HG03457 (cell line): ENCODE data around the gene CPA4.

ENCODE experiments used
- ATAC-seq: cut with Tn5 transposase; IDR thresholded peaks from one replicate; pipeline ENCODE4 v1.9.1; 2021; ENCODE audit warnings: moderate number of reproducible peaks; ENCODE audit not compliant: unreplicated experiment

CPA4 gene

GRCh38 chr7:130344271-130344866 lies 51.4 kb downstream of the CPA4 start, which contains the start of gene CPA5:
Gene CPA5, plus strand, starts transcription at chr7:130344816. Its CDS starts 1,670 bp downstream, at chr7:130346486.
- ATAC-seq: no peak

GRCh38 chr7:130345136-130345535 lies 52.2 kb downstream of the CPA4 start:
- ATAC-seq: no peak

- ATAC-seq: no peak
Measured at GRCh38 chr7:130345725-130346124, 52.8 kb downstream of the CPA4 start.

- no peak for ATAC-seq
Measured at GRCh38 chr7:130346177-130346905, 53.4 kb downstream of the CPA4 start.

GRCh38 chr7:130346941-130347340 lies 54.0 kb downstream of the CPA4 start:
- no peak for ATAC-seq

- no peak for ATAC-seq
Measured at GRCh38 chr7:130349911-130350782, 57.2 kb downstream of the CPA4 start.

- ATAC-seq: no peak
Measured at GRCh38 chr7:130350945-130351790, 58.2 kb downstream of the CPA4 start.

- no peak for ATAC-seq
Measured at GRCh38 chr7:130351791-130352090, 58.8 kb downstream of the CPA4 start.

- no peak for ATAC-seq
Measured at GRCh38 chr7:130352194-130353074, 59.5 kb downstream of the CPA4 start.

- no peak for ATAC-seq
Measured at GRCh38 chr7:130353196-130353595, 60.2 kb downstream of the CPA4 start.

- ATAC-seq: no peak
Measured at GRCh38 chr7:130356121-130356875, 63.3 kb downstream of the CPA4 start.

GRCh38 chr7:130356876-130357611 lies 64.1 kb downstream of the CPA4 start:
- no peak for ATAC-seq

GRCh38 chr7:130358471-130358870 lies 65.5 kb downstream of the CPA4 start:
- no peak for ATAC-seq

- ATAC-seq: no peak
Measured at GRCh38 chr7:130359276-130359857, 66.4 kb downstream of the CPA4 start.

GRCh38 chr7:130360518-130360917 lies 67.6 kb downstream of the CPA4 start:
- ATAC-seq: no peak

GRCh38 chr7:130361681-130362080 lies 68.7 kb downstream of the CPA4 start:
- ATAC-seq: no peak

GRCh38 chr7:130362251-130362816 lies 69.4 kb downstream of the CPA4 start:
- no peak for ATAC-seq
